ENCODE measurements around the gene SMC4.

Gene SMC4

DNA sequence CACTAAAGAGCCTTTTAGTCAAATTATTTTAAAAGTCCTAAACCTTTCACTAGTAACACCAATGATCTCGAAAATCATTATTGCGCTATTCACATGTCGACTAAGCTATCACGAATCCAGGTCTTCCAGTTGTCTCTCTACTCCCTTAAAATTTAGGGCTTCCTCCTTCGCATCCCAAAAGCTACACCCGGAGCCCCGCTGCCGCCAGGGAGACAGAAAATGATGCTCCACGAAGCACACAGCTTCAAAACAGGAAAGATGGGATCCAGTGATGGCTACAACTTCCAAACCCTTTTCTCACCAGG, 678 bp upstream of the SMC4 start:
- no peak for DNase-seq

DNA sequence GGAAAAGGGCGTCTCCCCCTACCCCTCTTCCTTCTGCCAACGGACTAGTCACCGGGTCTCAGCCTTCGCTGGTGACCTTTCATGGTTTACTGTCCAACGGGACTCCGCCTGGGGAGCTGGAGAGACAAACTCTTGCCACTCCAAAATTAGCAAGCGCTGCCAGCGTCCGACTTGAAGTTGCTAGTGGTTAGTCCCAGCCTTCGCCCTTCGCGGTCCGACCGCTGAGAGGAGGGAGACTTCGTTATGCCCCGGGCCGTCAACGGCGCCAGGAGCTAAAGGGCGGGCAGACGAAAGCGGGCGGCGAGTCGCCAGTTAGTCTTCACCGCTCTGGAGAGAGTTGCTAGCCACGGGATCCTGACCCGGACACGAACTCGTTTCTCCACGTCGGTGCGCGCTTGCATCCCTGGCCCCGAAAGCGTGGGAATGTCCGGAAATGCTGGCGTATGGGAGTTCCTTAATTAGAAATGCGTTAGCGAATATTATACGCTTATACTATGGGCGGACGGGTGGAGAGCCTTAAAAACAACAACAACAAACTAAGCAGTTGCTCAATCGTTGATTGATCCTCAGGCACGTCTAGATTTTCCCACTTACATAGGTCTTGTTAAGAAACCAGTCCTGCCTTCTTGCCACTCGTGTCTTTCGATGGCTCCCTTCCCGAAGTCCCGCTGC, 716 bp downstream of the SMC4 start:
- DNase-seq: peak; percentile 49

DNA sequence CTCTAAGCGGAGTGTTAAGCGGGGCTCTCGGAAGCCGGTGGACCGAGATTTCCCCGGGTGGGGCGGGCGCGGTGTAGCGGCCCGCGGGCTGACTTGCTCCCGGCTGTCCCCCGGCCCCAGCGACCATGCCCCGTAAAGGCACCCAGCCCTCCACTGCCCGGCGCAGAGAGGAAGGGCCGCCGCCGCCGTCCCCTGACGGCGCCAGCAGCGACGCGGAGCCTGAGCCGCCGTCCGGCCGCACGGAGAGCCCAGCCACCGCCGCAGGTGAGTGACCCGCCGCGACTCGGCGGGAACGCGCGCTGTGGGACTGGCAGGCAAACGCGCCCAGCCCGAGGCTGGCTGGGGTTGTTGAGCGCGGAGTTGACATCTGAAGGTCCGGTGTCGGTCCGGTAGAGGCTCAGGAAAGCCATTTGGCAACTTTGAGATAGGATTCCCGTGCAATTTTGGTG, 1.3 kb downstream of the SMC4 start:
- DNase-seq: peak; percentile 29

DNA sequence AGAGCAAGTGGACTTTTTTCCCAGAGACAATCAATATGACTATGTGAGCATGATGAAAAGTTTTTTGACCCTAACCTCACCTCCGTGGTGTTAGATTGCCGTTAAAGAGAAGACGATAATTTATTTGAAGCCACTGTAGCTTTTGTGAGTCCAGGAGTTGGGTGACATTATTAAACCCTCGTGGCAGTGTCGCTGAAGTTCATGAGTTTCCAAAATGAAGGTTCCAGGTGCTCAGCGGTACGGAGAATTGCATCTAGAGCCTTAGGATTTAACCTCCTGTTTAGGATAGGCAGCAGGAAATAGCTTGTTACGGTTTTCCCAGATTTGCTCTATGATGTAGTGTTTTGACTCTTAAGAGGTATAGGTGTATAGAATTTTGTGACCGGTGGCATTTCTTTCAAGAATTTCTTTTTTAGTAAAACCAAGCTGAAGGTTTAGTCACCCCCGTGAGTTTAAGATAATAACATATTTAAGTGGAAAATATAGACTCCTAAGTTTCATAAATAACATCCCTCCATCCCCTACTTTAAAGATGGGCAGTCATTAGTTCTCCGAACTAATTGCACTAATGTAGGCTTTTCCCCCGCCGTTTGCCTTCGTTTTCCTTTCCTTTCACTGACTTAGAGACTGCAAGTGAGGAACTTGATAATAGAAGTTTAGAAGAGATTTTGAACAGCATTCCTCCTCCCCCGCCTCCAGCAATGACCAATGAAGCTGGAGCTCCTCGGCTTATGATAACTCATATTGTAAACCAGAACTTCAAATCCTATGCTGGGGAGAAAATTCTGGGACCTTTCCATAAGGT, 2.0 kb downstream of the SMC4 start:
- no peak for DNase-seq

DNA sequence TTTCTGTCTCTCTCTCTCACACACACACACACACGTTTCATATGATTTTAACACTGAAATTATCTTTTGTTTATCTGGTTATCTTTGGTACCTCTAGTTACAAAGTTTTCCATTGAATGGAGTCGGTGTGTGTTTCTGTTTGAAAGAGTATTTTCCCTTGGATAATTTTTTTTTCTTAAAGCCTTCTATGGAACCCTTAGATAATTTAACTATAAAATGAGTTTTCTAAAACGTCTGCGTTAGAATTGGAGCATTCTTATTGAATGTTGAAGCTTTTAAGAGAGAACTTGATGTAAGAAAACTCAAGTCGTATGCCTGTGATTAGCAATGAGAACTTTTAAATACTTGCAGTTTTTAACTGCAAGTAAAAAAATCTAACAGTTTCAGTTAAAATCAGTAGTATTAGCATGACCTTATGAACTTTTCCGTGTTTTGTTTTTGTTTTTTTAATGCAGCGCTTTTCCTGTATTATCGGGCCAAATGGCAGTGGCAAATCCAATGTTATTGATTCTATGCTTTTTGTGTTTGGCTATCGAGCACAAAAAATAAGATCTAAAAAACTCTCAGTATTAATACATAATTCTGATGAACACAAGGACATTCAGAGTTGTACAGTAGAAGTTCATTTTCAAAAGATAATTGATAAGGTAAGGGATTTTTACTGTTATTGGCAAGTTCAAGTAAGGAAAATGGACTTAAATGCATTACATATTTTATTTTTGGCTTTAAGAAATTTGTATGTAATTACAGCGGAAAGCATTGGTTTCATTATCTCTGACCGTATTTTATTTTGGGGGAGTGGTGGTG, 3.0 kb downstream of the SMC4 start:
- DNase-seq: no peak

DNA sequence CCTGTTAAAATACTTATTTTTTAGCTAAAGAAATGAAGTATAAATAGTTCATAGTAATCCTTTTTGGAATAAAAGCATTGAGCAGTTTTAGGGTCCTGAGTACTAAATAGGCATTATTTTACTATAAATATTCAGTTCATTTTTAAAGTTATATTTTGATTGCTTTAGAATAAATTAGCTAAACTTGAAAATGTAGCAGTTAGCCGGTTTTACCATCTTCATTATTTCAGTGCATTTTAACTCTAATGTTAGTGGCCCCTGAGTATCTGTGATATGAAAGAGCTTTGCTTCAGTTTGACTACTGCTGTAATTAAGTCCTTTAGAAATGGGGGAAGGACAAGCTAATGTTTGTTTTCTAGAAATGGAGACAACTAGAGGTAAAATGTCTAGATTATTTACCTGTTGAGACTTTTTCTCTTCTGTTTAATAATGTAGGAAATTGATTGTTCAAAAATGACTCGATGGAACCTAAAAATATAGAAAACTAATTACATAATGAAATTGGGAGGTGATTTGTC, 3.6 kb downstream of the SMC4 start:
- peak; percentile 22 for DNase-seq

DNA sequence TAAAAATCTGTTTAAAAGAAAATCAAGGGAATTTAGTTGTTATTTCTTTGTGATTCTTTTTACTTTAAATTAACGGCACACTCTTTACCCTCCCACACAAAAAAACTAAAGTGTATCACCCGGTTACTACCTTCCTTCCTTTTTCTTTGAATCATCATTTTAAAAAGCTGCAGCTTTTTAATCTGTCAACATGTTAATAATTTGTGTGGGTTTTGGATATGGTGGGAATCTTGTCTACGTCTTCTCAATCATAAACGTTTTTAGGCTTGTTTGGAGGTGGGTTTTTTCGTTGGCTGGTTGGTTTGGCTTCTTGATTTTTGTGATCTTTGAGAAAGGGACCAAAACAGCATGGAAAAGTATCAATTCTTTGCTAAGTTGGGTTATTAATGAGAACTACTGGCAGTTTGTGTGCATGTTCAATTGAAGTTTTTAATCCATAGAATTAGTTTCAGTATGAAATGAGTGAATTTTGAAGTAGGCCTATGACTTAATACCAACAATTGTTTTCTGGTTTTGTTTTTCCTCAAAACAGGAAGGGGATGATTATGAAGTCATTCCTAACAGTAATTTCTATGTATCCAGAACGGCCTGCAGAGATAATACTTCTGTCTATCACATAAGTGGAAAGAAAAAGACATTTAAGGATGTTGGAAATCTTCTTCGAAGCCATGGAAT, 4.5 kb downstream of the SMC4 start:
- no peak for DNase-seq

DNA sequence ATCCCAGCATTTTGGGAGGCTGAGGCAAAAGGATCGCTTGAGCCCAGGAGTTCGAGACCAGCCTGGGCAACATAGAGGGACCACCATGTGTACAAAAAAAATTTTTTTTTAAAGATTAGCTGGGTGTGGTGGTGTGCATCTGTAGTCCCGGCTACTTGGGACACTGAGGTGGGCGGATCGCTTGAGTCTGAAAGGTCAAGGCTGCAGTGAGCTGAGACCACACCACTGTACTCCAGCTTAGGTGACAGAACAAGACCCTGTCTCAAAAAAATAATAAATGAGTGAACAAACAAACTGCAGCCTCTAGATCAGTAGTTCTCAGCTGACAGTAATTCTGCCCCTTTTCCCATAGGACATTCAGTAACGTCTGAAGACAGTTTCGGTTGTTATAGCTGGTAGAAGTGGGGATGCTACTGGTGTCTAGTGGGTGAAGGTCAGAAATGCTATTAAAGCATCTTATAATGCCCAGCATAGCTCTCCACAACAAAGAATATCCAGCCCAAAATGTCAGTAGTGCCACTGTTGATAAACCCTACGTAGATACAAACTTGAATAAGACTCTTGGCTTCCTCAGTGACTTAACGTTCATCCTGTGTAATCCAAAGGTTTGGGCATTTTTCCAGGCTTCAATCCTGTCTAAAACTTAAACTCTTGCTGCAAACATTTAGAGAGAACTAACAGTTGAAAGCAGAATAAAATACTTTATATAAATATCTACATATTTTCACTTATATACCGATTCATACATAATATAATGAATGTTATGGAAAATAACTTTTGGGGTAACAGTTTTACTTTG, 10.6 kb downstream of the SMC4 start:
- no peak for DNase-seq

DNA sequence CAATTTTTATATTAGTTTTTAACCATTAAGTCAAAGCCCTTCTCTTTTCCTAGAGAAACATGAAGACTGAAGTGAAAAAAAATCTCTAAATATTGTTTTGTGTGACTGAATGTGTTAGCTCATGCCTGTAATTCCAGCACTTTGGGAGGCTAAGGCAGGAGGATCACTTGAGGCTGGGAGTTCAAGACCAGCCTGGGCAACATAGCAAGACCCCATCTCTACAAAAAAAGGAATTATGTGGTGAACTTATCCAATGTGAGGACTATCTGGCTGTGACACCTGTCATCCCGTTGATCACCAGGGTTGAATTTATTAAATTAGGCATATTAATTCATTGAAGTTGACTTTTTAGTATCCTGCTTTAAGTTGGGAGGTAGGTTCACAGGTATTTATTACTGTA, 13.0 kb downstream of the SMC4 start:
- no peak for DNase-seq

DNA sequence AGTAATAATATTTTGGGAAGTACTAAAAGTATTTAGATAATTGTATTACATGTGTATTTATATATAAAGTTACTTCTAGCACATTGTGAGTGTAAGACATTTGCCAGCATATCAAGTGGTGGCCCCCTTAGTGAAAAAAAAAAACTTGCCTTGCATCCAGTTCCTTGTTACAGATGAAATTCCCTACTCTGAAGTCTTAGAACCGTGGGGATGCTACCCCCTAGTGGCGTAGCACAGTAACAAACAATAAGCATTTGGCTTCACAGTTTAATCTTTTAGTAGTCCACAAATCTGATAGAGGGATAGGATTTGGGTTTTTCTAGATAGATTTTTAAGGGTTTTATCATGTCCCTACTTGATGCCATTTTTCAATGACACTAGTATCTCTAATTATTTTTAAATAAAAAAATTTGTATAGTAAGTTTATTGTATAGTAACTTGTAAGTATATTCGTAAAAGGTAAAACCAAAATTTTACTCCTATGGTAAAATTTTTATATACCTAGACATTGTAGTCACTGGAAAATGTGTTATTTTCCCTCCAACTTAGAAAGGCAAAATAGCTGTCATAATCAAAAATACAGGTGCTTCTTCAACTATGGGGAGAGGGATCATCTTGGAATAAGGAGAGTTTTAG, 14.3 kb downstream of the SMC4 start:
- peak; percentile 68 for DNase-seq

DNA sequence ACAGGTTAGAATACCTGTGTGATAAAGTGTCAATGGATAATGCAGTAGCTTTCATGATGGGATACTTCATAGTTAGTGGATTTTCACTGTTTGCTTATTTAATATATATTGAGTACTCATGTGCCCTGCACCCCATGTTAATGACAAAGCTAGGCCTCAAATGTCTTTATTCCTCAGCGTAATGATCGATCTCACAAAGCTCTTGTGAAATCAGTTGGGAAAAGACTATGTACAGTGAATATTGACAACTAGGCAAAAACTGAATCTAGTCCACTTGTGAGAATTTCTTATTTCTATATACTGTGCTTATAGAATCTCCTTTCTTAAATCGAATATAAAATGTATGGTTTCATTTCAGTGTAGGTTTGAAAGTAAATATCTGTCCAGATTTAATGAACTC, 17.9 kb downstream of the SMC4 start:
- DNase-seq: no peak

DNA sequence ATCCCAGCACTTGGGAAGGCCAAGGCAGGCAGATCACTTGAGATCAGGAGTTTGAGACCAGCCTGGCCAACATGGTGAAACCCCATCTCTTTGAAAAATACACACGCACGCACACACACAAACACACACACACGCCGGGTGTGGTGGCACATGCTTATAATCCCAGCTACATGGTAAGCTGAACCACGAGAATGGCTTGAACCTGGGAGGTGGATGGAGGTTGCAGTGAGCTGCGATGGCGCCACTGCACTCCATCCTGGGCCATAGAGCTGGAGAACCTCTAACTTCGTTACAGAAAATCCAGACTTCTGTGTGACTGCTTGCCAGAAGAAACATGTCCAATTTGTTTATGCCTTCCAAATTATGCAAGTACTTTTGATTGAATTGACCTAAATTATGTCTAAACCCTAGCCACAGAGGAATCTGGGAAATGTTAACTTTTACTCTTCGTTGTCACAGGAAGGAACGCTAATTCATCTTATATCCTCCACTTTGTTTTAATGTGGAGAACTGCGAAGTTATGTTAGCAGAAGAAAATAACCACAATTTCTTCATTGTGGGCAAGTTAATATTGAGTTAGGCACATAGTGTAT, 28.5 kb downstream of the SMC4 start:
- DNase-seq: no peak

DNA sequence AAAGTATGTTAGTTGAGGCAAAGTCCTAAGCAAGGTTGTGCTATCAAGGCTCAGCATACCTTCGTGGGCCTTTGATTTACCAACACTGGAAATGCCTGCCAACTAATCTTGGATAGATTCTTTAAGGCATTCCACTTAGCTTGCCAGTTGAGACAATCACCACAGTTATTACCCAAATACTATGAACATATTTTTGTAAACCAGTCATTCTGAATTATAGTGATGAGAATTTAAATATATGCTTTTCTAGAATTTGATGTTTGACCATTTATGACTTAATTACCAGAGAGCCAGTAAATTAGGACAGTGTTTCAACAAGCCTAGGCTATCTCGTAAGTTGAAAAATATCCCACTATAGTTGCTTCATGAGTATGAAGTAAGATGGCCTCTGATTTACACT, 34.6 kb downstream of the SMC4 start:
- no peak for DNase-seq

DNA sequence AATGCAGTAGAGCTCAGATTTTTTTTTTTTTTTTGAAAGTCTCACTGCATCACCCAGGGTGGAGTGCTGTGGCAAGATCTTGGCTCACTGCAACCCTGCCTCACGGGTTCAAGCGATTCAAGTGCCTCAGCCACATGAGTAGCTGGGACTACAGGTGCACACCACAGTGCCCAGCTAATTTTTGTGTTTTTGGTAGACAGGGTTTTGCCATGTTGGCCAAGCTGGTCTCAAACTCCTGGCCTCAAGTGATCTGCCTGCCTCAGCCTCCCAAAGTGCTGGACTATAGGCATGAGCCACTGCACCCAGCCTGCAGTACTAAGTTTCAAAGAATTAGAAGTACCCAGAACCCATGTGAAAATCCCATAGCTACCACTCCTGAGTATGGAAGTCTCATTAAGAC, 35.6 kb downstream of the SMC4 start:
- no peak for DNase-seq

DNA sequence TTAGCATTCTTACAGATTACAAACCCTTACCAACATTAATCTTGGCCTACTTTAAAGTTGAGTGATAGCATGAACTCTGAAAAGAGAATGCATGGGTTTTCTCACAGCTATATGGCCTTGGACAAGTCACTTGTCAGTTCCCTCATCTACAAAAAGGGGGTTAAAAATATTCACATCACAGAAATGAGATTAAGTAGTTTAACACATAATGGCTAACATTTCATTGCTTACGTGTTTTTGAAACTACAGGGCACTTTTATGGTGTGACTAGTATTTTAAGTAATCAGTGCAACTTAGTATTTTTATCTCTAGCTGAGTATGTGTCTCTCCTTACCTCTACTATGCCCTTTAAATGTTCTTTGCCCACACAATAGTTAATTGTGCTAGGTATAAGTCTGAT, 36.3 kb downstream of the SMC4 start:
- no peak for DNase-seq

DNA sequence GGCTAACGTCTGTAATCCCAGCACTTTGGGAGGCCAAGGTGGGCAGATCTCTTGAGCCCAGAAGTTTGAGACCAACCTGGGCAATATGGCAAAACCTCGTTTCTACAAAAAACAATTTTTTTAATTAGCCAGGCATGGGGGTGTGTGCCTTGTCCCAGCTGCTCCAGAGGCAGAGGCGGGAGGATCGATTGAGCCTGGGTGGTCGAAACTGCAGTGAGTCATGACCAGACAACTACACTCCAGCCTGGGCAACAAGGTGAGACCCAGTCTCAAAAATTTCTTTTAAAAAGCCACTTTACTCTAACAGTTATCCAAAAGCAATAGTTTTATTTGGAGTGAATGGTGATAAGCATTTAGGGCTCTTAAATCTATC, 37.6 kb downstream of the SMC4 start:
- DNase-seq: no peak

DNA sequence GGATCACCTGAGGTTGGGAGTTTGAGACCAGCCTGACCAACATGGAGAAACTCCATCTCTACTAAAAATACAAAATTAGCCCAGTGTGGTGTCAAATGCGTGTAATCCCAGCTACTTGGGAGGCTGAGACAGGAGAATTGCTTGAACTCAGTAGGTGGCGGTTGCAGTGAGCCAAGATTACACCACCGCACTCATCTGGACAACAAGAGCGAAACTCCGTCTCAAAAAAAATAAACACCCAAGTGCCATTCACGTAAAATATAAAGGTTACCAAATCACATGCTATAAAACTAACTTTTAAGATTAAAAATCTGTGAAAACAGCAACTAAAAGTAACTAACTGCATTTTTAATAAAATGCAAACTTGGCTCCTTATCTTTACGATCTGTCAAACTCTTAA, 41.2 kb downstream of the SMC4 start:
- DNase-seq: no peak

DNA sequence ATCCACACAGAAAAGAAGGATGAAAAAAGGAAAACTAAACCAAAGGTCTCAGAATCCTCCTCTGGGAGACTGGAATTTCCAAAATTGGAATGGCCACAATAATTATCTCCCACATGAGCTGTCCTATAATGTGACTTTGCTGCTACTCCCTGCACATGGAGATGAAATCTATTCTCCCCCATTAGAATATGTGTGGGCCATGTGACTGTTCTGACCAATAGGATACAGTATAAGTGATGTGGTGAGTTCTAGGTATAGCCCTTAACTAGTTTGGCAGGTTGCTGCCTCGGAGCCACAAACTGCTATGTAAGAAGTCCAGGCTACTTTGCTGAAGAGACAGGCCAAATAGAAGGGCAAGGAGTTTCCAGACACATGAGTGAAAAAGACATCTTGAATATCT, 45.0 kb downstream of the SMC4 start:
- no peak for DNase-seq

DNA sequence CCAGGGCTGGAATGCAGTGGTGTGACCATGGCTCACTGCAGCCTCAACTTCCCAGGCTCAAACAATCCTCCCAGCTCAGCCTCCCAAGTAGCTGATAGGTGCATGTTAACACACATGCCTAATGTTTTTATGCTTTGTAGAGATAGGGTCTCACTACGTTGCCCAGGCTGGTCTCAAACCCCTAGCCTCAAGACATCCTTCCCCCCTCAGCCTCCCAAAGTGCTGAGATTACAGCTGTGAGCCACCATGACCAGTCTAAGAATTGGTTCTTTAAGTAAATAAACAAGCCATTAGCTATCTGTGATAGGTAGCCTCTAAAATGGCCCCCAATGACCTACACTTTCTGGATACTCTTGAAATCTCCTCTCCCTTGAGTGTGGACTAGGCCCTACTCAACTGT, 46.4 kb downstream of the SMC4 start:
- no peak for DNase-seq

DNA sequence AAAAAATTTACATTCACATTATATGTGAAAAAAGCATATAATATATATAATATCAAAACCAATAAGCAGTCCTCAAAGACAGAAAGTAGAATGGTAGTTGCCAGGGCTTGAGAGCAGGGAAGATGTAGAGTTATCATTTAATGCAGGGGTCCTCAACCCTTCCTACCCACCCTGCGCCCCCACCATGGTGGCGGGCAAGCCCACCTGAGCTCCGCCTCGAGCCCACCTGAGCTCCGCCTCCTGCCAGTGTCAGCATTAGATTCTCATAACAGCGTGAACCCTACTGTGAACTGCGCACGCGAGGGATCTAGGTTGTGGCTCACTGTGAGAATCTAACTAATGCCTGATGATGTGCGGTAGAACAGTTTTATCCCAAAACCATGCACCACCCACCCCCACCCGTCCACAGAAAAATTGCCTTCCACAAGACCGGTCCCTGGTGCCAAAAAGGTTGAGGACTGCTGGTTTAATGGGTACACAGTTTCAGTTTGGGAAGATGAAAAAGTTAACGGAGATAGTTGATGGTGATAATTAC, 47.1 kb downstream of the SMC4 start:
- DNase-seq: no peak

DNA sequence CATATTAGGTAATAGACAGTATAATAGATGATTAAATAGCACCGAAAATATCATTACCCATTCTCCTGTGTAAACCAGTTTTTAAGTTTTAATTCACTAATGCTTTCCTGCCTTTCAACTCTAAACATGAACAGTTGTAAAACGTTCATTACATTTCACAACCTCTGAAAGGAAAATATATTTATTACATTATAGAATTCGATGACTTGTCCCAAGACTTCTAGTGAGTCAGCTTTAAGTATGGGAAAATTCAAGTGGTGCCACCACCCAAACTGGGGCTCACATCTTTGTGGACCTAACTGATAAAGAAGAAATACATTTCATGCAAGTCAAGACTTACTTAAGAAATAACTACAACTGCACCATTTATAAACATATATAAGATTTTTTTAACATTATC, 48.1 kb downstream of the SMC4 start:
- no peak for DNase-seq
